ENCODE results near the gene ACSS2. TPM values are rescaled to one million over a fixed set of nuclear protein-coding genes. Genes with fewer than 3 reads are reported as not detected.

The ACSS2 gene
- total RNA-seq, 1 experiment from 2014 or later = 25.4 TPM

DNA sequence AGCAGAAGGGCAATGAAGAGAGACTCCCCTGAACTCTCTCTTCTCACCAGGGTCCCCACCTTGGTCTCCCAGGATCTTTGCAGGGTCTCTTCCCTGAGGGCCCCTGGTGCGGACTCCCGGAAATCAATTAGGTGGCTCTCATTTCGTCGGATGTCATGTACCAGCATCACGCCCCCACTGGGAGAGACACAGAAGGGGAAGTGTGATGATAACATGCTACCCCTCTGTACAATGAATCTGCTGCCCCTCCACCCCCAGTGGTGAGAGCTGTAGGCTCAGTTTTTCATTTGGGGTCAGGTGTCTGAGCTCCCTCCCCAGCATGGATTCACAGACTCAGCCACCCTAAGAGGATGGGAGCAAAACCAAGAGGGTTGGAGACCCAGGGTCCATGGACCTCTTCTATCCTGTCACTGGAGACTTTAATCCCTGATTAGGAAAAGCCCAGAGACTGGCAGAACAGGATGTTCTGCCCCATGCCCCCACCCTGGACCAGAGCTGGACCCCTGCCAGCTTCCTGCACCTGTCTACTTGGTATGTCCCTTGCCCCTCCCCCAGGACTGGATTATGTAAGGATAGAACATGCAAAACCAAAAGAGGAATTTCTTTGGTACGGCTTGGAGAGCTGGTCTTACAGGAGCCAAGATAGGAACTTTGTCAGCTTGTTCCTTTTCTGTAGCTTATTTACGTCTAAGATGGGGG, 14.9 kb upstream of the ACSS2 start:
- no peak for DNase-seq (ENCODE audit: low read depth, low spot score)
- Histone ChIP-seq H3K4me1 (ENCODE audit: control insufficient read depth, insufficient read depth, low read length) (no peaks in the 10 kb centered on the region), H3K27ac (ENCODE audit: low read length) (no peak overlapping the region), H3K36me3 (ENCODE audit: control insufficient read depth, insufficient read depth, low read length) (no peaks in the 10 kb centered on the region), H3K9me3 (ENCODE audit: control insufficient read depth, insufficient read depth, low read depth, low read length) (no peaks in the 10 kb centered on the region), H3K4me3 (ENCODE audit: low read depth in 2 of 2, low read length in 2 of 2) (no peak overlapping the region), H3K27me3 (ENCODE audit: control insufficient read depth, insufficient read depth, low read length) (no peaks in the 10 kb centered on the region)
- intact Hi-C loops (cut with micrococcal nuclease; ENCODE audit: unreplicated experiment) (no loop called here), in situ Hi-C loops (cut with HindIII; ENCODE audit: low pct_unique_long_range_greater_than_20kb, low sequenced_read_pairs) (no loop called here)
- no TSS peak for BruUV-seq (replicated peaks)
- TF ChIP-seq TCF7L2 (IDR thresholded peaks at IDR 0.05; ENCODE audit: low read depth, low read length) (no peak), SIN3A (IDR thresholded peaks at IDR 0.05; ENCODE audit: borderline replicate concordance, insufficient read depth, low read depth, low read length) (no peak), POLR2AphosphoS5 (IDR thresholded peaks at IDR 0.05; ENCODE audit: low read depth, low read length) (no peak), CTCF (IDR thresholded peaks at IDR 0.05) (no peak), REST (IDR thresholded peaks at IDR 0.05; ENCODE audit: insufficient read depth in 1 of 2, low read depth in 2 of 2, low read length in 1 of 2) (no peak)
- no peak for ATAC-seq
- CTCF ChIA-PET = no interaction called here
- POLR2A ChIA-PET = interaction anchor here (0.6 kb wide), 1 partner anchor 9 kb away, joined by 3 read pairs; no protein-coding TSS in a partner anchor

GRCh38 chr20:34862724-34863123, 13.7 kb upstream of the ACSS2 start:
- TF ChIP-seq TCF7L2 (IDR thresholded peaks at IDR 0.05; ENCODE audit: low read depth, low read length) (no peak), POLR2AphosphoS5 (IDR thresholded peaks at IDR 0.05; ENCODE audit: low read depth, low read length) (no peak), SIN3A (IDR thresholded peaks at IDR 0.05; ENCODE audit: borderline replicate concordance, insufficient read depth, low read depth, low read length) (no peak), REST (IDR thresholded peaks at IDR 0.05; ENCODE audit: insufficient read depth in 1 of 2, low read depth in 2 of 2, low read length in 1 of 2) (no peak), CTCF (IDR thresholded peaks at IDR 0.05) (no peak)
- in situ Hi-C loops (cut with HindIII; ENCODE audit: low pct_unique_long_range_greater_than_20kb, low sequenced_read_pairs) = no loop called here
- no TSS peak for BruUV-seq (replicated peaks)
- no peak for ATAC-seq
- no peaks in the 10 kb centered on the region for H3K36me3 ChIP-seq (ENCODE audit: control insufficient read depth, insufficient read depth, low read length)
- H3K9me3 ChIP-seq (ENCODE audit: control insufficient read depth, insufficient read depth, low read depth, low read length) = no peaks in the 10 kb centered on the region
- intact Hi-C loops (cut with micrococcal nuclease; ENCODE audit: unreplicated experiment) = no loop called here
- no peak for DNase-seq (ENCODE audit: low read depth, low spot score)
- POLR2A ChIA-PET = no interaction called here
- H3K4me3 ChIP-seq (ENCODE audit: low read depth in 2 of 2, low read length in 2 of 2) = no peak overlapping the region
- H3K4me1 ChIP-seq (ENCODE audit: control insufficient read depth, insufficient read depth, low read length) = no peaks in the 10 kb centered on the region
- CTCF ChIA-PET = interaction anchor here (0.6 kb wide), 1 partner anchor 364 kb away, joined by 5 read pairs; no protein-coding TSS in a partner anchor
- no peaks in the 10 kb centered on the region for H3K27me3 ChIP-seq (ENCODE audit: control insufficient read depth, insufficient read depth, low read length)
- H3K27ac ChIP-seq (ENCODE audit: low read length) = no peak overlapping the region
